NOMO-1 treated with DMSO at 0.1 percent for 48 hours (cell line): ENCODE data around the gene CLIC3.

ENCODE experiments used
- DNase-seq: peaks from one replicate; lab custom pipeline; 2025; ENCODE audit not compliant: unreplicated experiment; lab: John Stamatoyannopoulos, UW

CLIC3 gene

DNA sequence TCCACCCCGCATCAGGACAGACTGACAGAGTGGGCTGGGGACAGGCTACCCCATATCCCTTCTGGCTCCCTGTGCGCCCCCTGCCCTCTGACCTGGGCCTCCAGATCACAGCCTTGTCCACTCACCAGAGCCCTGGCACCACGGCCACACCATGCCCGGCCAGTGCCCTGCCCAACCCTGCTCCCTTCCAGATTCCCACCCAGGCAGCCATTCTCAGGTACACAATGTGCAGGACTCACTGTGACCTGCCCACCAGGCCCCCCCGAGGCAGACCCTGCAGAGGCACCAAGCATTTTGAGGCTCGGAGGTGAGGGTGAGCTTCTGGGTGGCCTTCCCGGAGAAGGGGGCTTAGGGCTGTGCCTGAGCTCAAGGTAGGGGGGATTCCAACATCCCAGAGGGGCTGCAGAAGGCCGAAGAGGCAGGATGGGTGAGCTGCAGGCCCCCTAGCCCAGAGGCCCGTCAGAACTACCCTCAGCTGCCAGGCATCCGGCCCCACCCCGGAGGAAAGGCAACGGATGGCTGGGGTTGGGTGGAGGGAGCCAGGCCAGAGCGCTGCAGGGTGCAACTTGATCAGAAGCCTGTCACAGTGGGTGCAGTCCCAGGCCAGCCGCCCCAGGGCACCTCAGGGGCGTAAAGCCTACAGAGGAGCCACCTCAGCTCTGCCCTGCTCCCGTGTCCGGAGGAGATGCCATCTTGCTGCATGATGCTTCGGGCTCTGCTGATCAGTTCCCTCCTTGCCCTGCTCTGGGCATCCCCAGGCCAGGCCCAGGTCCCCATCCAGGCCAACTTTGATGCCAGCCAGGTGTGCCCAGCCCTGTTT lies 13.9 kb downstream of the CLIC3 start, which contains the start of gene LCNL1:
Gene LCNL1 (plus strand): TSS at position 762 of the 820 bp plus-strand sequence. CDS start 594 bp downstream, outside the sequence.
- no peak for DNase-seq

DNA sequence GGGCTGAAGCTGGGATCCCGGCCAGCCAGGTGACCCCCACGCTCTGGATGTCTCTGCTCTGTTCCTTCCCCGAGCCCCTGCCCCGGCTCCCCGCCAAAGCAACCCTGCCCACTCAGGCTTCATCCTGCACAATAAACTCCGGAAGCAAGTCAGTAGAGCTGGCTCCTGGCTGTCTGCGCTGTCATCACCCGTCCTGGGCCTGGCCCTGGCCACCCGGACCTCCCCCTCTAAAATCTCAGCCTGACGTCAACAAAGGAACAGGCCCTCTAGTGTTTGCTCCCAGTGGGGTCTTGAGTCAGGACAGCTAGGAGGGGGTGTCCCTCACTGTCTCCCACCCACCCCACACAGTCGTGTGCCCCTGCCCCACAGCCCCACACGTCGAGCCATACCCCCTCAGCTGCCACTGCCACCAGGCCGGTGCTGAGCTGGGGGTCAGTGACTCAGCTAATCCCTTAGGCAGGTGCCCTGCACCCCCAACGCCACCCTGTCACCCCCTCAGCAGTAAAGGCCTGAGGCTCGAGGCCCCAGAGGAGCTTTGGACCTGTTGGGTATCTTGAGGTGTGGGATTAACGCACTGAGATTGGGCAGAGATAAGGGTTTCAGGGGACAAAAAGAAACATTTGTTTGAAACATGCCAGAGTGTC lies 14.7 kb downstream of the CLIC3 start:
- DNase-seq: no peak

DNA sequence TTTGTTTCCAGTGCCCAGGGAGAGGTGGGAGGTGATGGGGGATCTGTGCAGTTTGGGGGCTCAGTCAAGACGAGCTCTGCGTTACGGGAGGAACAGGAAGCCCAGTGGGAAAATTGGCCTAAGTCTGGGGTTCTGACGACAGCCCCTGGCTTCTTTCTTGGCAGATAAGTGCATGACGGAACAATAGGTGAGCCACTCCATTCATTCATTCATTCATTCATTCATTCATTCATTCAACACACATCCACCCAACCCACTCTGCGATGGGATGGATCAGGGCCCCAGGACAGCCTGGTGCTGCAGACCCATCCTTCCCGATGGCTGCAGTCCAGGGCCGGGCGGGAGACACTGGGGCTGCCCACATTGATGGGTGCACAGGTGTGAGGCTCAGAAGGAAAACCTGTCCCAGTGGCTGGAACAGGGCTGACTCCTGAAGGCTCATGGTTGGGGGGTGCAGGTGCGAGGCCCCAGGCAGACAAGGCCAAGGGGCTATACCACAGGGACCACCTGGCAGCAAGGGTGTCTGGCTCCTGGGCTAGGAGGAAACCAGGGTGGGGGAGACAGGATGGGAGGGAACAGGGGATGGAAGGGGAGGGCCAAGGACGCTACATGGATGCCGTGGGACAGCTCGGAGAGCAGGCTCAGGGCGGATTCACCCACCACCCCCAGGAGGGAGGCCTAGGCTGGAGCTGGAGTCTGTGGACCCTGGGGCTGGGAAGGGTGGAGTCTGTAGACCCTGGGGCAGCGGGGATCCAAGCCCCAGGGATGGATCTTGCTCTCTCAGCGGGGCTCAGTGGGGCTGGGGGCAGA lies 15.5 kb downstream of the CLIC3 start:
- no peak for DNase-seq

DNA sequence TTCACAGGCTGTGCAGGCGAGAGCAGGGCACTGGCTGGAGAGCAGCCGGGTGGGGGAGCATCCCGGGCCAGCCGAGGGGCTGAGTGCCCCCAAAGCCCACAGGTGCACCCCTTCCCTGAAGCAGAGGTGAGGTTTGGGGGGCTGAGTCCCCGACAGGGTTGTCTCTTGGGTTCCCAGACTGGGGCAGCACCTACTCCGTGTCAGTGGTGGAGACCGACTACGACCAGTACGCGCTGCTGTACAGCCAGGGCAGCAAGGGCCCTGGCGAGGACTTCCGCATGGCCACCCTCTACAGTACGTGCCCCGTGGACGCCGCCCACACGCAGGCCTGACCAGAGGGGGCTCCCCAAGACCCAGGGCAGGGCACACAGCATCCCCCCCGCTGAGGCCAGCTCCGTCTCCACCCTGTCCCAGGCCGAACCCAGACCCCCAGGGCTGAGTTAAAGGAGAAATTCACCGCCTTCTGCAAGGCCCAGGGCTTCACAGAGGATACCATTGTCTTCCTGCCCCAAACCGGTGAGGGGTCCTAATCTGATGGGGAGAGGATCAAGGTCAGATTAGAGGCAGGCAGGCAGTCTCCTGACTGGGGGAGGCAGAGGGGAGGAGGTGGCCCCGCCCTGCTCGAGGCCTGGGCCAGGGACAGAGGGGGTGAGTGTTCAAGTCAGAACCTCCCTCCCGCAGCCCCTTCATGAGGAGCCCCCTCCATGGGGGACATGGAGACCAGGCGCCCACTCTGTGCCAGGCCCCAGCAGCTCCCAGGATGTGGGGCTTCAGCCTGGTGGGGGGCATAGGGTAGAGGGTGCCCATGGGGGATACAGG lies 16.4 kb downstream of the CLIC3 start:
- DNase-seq: no peak

DNA sequence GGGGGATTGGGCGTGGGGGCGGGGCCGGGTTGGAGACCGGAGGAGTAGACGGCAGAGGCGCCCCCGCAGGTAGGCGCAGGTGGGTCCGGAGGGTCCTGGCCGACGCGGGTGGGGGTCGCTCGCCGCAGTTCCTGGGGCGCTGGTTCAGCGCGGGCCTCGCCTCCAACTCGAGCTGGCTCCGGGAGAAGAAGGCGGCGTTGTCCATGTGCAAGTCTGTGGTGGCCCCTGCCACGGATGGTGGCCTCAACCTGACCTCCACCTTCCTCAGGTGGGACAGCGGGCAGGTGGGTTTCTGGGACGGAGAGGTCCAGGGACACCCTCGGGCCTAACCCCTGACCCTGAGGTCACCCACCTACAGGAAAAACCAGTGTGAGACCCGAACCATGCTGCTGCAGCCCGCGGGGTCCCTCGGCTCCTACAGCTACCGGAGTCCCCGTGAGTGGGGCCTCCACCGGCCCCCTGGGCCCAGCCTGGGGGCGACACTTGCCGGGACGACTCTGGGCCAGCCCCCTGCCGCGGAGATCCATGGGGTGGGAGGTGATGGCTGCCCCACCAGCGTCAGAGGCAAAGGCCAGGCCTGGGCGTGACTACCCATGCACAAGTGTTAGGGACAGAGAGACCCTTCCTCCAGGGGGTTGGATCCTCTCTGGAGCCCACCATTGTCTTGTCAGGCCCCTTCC lies 17.4 kb downstream of the CLIC3 start:
- DNase-seq: no peak

DNA sequence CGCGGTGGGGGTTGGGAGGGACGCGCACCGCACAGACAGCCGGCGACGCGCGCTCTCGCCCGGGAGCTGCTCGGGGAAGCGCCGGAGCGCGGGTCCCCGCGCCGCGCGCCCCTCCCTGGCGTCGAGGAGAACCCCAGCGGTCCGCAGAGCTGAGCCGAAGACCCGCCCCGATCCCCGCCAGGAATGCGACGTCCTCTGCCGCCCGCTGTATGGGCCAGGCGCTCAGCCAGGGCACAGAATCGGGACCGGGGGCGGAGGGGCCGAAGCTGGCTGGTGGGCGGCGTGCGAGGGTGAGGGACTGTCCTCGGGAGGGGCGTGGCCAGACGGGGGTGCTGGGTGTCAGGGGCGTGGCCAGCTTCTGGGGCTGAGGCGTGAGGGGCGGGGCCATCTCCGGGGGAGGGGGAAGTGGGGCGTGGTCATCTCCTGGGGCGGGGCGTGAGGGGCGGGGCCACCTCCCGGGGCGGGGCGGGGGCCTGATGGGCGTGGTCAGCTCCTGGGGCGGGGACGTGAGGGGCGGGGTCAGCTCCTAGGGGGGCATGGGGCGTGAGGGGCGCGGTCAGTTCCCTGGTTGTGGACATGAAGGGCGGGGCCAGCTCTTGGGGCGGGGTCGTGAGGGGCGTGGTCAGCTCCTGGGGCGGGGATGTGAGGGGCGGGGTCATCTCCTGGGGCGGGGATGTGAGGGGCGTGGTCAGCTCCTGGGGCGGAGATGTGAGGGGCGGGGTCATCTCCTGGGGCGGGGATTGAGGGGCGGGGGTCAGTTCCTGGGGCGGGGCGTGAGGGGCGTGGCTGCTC lies 18.1 kb downstream of the CLIC3 start:
- peak; percentile 47 for DNase-seq

DNA sequence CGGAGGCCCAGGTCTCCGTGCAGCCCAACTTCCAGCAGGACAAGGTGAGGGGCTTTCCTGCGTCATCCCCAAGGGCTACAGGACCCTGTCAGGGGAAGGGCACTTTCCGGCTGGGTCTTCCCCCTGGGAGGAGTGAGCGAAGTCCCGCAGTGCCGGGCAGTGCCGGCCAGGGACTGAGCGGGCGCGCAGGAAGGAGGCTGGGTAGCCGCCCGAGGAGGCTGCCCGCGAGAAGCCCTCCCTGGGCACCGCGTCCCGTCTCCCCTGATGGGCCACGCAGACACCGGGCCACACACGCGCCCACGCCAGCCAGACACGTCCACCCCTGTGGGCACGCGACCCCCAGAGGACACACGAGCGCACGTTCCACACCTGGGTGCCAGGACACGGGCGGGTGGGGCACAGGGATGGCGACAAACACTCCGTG lies 18.7 kb downstream of the CLIC3 start:
- DNase-seq: no peak

DNA sequence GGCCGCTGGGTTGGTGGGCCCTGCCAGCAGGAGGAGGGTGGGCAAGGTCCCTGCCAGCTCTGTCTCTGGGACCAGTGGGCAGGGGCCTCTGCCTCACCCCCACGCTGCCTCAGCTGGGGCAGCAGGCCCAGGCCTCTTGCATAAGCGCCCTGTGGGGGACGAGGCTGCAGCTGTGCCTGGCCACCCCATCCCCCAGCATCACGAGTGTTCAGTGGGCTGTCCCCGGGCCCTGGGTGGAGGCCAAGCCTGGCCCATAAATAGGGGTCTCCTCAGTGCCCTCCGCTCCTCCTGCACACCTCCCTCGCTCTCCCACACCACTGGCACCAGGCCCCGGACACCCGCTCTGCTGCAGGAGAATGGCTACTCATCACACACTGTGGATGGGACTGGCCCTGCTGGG lies 19.1 kb downstream of the CLIC3 start, which contains the start of gene PTGDS:
Gene PTGDS (plus strand): TSS at position 282 of the 400 bp plus-strand sequence. CDS start 75 bp downstream, at position 357.
- DNase-seq: no peak

DNA sequence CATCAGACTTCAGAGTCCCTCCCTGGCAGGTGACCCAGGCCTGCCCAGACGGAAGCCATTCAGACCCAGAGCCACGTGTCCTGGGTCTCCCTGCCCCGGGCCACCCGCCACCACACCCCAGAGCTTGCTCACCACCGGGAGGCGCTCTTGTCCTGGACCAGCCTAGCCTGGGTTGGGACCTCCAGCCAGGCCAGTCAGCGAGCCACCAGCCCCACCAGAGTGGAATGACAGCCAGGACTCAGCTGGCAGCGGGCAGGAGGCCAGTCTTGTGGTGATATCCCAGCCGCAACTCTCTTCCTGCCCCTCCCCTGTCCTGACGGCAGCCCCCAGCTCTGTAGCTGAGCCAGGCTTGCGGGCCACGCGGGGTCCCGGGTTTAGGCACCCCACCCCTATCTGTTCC lies 20.7 kb downstream of the CLIC3 start:
- no peak for DNase-seq

DNA sequence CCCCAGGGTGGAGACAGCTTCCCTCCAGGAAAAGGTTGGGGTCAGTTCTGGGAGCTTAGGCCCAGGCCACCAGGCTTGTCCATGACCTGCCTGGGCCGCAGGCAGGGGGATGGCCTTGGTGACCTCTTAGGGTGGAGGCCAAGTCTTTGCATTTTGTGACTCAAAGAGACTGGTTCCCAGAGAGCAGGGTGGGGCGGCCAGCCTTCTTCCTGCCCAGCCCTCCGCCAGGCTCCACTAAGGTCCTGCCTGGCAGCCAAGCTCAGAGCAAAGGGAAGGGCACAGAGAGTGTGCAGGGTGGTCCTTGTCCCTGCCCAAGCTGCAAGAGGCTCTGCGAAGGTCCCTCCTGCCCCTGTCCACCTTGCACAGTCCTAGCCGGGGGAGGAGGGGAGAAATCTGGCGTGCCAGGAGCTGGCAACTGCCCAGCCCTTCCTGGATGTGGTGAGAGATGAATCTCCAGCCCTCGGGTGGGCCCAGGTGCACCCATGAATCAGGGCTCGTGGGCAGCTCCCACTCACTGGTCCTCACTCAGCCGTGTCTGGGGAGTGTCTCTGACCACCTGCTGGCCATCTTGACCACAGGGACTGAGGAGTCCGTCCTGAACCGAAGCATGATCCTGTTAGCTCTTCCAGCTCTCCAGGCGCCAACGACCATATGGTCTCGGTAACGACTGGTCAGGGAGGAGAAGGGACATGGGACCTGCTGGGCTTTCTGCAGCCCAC lies 21.4 kb downstream of the CLIC3 start:
- no peak for DNase-seq

DNA sequence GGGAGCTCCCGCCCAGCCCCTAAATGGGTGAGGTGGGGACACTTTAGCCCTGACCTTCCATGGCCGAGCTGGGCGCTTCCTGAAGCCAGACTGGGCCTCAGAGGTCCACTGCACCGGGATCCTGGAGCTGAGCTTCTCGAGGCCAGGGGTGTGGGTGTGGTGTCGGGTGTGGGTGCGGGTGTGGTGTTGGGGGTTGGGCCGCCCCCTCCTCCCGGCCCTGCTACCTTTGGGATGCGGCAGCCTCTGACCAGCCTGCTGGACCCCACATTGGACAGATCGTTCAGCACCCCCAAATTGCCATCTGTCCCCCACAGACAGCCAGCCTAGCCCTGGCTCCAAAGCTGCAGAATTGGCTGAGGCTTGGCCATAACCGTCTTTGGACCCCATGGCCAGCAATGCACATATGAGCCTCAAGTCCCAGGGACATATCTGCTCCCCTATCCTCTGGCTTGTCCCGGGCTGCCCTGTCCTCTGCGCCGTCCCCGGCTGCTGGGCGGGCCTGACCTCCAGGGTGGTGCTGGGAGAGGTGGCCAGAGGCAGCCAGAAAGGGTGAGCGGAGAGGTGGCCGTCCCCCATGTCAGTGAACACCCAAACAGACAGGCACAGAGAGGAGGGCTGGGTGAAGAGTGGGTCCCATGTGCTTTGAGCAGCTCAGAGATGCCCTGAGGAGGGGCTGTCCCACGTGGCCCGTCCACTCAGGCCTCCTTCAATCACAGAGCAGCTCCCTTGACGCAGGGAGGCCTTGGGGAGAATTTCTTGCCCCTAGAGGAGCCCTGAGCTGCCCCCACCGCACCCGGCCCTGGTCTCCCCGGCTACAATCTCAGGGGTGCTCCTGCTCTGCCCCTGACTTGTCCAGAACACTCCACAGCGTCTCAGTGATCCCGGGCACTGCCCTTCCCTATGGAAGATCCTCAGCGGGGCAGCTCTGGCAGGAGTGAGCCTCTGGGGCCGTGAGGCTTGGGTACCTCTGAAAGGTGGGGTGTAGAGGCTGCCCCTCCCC lies 22.4 kb downstream of the CLIC3 start:
- DNase-seq: no peak

DNA sequence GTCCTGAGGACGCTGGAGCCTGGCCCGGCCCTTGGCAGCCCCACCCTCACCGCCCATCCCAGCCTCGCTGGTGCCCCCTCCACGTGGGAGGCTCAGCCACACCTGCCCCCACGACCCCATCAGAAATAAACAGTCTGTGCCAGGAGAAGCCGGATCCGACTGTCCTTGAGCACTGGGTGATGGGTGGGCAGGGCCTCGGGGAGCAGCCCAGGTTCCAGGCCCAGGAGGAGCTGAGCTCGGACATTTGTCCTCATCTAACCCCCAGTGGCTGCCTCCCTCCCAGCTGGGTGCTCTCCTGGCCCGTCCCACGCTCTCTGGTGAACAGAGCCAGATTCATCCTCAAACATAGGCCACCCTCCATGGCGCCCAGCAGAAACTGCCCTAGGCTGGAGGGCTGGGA lies 23.6 kb downstream of the CLIC3 start:
- DNase-seq: no peak

DNA sequence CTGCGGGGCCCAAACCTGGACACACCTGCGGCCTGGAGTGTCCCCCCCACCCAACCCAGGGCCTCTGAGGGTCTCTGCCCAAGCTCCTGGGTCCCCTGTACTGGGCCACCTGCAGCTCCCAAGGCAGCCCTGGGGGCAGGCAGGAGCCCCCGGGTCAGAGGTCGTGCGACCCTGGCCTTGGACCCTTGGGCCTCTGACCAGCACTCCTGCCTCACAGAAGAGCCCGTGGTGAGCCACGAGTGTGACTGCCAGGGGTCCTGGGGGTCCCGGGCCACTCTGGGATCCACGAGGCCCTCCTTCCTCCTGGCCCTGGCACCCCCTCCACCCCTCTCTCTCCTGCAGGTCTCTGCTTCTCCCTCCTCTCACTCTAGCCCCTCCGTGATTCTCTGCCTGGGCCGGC lies 24.0 kb downstream of the CLIC3 start:
- DNase-seq: no peak

DNA sequence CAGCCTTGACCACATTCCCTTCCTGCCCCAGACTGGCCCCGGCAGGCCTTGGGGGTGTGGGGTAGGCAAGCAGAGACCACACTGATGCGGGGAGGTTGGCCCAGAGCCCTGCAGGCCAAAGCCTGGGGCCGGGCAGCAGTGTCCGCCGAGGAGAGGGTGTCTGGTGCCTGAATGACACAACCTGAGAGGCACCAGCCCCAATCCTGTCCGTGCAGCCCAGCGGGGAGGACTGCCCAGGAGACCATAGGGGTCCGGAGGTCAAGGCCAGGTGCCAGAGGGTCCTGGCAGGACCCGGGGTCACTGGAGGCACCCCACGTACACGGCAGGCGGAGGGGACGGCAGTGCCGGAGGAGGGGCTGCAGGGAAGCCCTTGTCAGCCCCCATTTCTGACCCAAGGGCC lies 24.6 kb downstream of the CLIC3 start:
- no peak for DNase-seq

DNA sequence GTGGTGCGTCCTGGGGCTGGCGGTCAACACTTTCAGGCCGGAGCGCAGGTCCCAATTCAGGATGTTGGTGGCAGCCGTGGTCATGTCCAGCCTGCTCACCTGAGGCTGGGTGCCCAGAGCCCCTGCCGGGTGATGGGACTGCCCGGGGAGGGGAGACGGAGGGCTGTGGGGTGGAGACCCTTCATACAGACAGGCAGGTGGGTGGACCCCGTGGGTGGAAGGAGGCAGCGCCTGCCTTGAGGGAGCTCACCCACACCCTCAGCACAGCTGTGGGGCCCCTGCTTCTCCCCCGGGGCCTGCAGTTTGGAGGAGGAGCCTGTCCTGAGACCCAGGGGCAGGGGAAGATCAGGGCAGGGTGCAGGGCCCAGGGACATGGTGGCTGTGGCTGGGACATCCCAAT lies 26.0 kb downstream of the CLIC3 start:
- DNase-seq: no peak

DNA sequence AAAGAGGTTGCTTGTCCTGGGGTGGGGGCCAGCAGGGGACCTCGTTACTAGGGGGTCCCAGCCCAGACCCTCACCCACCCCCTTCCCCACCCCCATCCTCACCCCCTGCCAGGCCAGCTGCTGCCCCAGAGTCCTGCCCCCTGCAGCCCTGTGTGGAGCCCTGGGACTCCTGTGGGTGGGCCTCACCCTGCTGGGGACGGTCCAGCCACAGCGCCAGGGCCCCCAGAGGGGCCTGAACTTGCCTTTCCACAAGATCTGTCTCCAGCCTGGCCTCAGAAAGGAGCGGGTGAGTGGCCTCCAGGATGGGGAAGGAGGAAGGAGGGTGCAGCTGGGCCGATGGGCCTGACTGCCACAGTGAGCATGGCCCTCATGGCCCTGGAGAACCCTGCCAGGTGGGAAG lies 26.6 kb downstream of the CLIC3 start:
- DNase-seq: no peak

DNA sequence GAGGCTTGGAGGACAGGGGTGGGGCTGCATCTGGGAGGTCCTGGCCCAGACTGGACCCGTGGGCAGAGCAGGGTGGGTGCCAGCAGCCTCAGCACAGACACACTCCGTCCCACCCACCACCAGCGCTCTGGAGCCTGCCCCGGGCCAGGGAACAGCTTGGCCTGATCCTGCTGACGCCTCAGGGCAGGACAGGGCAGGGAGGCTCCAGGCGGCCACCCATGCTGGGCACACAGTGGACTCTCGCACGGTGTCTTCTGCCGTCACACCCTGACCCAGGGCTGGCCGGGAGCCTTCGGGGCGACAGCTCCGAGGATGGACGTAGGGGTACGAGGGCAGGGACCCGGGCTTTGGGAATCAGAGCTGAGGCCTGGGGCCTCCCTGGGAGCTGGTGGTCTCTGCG lies 27.2 kb downstream of the CLIC3 start:
- DNase-seq: no peak
